A549 treated with dexamethasone at 1 μM for 4 hours (cell line): ENCODE results near the gene AMD1. TPM values are rescaled to one million over a fixed set of nuclear protein-coding genes. Genes with fewer than 3 reads are reported as not detected.

Experiments used
- total RNA-seq: library from RNA; stranded (reverse); fragments of 200-300 nt; extraction: Qiagen RNA extraction; gene quantifications from 5 replicates; pipeline ENCODE4 v1.2.3, GENCODE V29; 2022

AMD1 gene
- total RNA-seq, result 162 to 189 TPM (median 175 TPM) in 5 replicates

DNA sequence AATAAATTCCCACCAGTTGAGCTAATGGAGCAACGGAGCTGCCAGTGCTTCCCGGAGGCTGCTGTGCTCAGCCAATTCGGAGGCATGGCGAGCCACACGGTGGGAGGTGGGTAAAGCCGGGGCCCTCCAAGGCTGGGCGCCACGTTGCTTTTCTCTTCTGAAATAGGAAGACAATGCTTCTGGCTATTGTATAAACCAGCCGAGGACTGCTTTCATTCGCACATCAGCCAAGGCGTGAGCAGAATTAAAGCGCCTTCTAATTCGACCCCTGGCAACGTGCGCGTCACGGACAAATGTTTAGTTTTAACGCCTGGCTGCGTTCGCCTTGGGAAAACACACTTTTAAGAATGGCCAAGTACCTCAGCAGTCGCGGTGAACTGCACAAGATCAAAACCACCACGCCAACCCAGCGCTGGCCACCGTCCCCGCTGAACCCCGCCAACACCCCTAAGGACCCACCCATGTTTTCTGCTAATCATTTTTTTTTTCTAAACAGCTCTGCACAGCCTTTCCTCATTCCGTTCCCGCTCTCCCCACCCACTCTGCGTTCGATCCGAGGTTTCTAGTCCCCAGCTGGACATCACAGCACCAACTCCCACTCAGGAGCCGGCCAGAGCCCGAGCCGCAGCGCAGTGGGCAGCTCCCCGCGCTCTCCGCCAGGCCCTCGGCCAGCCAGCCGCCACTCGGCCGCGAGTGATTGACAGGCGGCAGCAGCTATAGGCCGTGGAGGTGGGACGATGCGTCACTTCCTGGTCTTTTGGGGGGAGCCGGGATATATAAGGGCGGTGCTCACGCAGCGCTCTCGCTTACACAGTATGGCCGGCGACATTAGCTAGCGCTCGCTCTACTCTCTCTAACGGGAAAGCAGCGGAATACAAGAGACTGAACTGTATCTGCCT, at the start of gene AMD1:
AMD1 (plus strand) TSS at position 805 of the 899 bp plus-strand sequence. CDS start 321 bp downstream, outside the sequence.

Other genes starting within 250 kb of the AMD1 start
- 4.7 to 8.4 TPM (median 6.9 TPM) in 5 replicates for gene CDK19, start 59.3 kb upstream of the AMD1 start, total RNA-seq
- 98.9 to 115 TPM (median 104 TPM) in 5 replicates for gene GTF3C6, start 83.9 kb downstream of the AMD1 start, total RNA-seq
- 31.5 to 44.0 TPM (median 34.1 TPM) in 5 replicates for gene RPF2, start 107.3 kb downstream of the AMD1 start, total RNA-seq
- gene SLC16A10, start 212.7 kb downstream of the AMD1 start, total RNA-seq, result 0.25 to 0.60 TPM (median 0.56 TPM) in 5 replicates